GM12864 (cell line): ENCODE data around the gene SORD.
A peak's percentile ranks its signal among the peaks of the same experiment; 100 is the strongest.

Source experiments
- DNase-seq: peaks from one replicate; pipeline ENCODE4 v3.0.0-alpha.2; 2011; ENCODE audit warnings: low read depth
- H3K4me3 ChIP-seq: 2 replicates; pipeline ENCODE4 v1.5.1; 2011; ENCODE audit warnings: mild to moderate bottlenecking, low read depth, low read length, control low read depth
- TF ChIP-seq, protein P1 (sequence below): IDR thresholded peaks from 2 replicates; pipeline ENCODE4 v1.5.1; 2011; ENCODE audit warnings: low read depth, mild to moderate bottlenecking, moderate library complexity, low read length, control low read depth, inconsistent platforms; ENCODE audit errors: missing control alignments

SORD gene

DNA sequence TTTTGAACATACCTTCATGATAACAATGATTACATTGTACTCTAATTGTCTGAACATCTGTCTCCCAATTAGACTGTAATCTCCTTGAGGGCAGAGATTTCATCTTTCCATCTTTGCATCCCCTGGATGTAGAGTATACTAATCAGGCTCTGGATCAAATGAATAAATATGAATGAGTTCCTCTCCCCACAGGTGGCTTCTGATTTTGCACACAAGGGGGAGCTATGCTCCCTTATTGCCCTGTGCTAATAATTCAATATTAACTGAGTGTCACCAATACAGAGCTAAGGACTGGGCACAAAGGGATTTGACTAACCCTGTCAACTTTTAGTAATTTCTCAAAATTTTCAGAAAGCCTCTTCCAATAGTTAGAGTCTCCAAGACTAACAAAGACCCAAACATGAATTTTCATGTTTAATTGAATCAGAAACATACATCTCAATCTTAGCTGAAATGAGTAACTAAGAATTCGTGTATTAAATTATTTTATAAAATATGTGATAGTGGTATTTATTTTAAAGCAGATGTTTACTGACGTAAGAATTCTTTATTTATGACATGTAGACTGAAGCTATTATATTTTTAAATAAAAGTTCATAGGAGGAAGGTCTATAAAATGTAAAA lies 103.7 kb downstream of the SORD start:
- H3K4me3 ChIP-seq = no peak overlapping the region
- no peak for DNase-seq
- TF ChIP-seq, protein P1, sequence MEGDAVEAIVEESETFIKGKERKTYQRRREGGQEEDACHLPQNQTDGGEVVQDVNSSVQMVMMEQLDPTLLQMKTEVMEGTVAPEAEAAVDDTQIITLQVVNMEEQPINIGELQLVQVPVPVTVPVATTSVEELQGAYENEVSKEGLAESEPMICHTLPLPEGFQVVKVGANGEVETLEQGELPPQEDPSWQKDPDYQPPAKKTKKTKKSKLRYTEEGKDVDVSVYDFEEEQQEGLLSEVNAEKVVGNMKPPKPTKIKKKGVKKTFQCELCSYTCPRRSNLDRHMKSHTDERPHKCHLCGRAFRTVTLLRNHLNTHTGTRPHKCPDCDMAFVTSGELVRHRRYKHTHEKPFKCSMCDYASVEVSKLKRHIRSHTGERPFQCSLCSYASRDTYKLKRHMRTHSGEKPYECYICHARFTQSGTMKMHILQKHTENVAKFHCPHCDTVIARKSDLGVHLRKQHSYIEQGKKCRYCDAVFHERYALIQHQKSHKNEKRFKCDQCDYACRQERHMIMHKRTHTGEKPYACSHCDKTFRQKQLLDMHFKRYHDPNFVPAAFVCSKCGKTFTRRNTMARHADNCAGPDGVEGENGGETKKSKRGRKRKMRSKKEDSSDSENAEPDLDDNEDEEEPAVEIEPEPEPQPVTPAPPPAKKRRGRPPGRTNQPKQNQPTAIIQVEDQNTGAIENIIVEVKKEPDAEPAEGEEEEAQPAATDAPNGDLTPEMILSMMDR = peak; percentile 65
